ENCODE measurements around the gene LRG1.

The LRG1 gene

DNA sequence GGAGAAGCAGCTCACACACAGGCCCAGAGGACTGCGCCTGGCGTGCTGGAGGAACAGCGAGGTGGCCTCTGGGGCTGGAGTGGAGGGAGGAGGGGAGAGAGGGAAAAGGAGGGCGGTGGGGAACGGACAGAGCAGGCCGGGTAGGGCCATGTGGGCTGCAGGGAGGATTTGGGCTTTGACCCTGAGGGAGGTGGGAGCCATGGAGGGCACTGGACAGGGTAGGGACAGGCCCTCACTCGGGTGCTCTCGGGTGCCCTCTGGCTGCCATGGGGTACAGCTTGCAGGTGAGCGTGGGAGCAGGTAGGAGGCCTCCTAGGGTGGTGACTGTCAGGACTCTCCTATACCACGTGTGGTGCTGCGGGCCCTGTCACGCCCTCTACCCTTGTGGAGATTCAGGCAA is 44.4 kb downstream of the LRG1 start:
- DNase-seq (ENCODE audit: low read depth, low spot score) = no peak

GRCh38 chr19:4494691-4495064 is 45.2 kb downstream of the LRG1 start:
- DNase-seq (ENCODE audit: low read depth, low spot score) = no peak

DNA sequence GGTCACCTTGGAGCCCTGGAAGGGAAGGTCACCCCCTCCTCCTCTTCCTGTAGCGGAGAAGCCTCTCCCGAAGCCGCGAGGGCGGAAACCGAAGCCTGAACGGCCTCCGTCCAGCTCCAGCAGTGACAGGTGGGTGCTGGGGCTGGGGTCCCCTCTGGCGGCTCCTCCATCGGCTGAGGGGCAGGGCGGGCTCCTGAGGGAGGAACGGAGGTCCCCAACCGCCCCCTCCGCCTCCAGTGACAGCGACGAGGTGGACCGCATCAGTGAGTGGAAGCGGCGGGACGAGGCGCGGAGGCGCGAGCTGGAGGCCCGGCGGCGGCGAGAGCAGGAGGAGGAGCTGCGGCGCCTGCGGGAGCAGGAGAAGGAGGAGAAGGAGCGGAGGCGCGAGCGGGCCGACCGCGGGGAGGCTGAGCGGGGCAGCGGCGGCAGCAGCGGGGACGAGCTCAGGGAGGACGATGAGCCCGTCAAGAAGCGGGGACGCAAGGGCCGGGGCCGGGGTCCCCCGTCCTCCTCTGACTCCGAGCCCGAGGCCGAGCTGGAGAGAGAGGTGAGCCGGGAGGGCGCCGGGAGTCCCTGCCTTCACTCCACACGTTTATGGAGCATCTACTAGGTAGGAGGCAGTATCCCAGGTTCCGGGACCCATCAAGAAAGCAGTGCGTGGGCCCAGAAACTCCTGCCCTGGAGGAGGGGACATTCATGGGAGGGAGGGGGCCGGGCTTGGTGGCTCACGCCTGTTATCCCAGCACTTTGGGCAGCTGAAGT is 45.7 kb downstream of the LRG1 start:
- no peak for DNase-seq (ENCODE audit: low read depth, low spot score)

DNA sequence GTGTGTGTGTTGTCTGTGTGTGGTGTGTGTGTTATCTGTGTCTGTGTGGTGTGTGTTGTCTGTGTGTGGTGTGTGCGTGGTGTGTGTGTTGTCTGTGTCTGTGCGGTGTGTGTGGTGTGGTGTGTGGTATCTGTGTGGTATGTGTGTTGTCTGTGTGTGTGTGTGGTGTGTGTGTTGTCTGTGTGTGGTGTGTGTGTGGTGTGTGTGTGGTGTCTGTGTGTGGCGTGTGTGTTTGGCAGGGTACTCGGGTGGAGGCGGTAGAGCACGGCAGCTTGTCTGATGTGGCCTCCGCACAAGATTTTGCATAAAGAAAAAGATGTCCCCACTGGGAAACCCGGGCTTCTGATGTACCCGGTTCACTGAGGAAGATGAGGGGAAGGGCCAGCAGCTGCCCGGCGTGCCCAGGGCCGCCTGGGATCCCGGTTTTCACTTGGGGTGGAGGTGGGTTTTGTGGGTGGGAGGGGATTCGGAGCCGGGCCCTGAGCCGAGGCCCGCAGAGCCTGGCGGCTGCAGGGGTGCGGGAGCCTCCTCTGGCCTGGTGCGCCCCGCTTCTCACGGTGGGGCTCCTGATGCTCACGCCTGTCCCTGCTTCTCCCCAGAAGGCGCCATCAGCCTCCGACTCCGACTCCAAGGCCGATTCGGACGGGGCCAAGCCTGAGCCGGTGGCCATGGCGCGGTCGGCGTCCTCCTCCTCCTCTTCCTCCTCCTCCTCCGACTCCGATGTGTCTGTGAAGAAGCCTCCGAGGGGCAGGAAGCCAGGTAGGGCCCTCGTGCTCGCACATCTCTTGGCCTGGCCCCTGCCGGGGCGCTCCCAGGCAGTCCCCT is 46.5 kb downstream of the LRG1 start:
- no peak for DNase-seq (ENCODE audit: low read depth, low spot score)

- no peak for DNase-seq (ENCODE audit: low read depth, low spot score)
Measured at GRCh38 chr19:4492337-4493103, 47.3 kb downstream of the LRG1 start.

- no peak for DNase-seq (ENCODE audit: low read depth, low spot score)
Measured at GRCh38 chr19:4491446-4491845, 48.4 kb downstream of the LRG1 start.

- no peak for DNase-seq (ENCODE audit: low read depth, low spot score)
Measured at GRCh38 chr19:4488496-4488895, 51.3 kb downstream of the LRG1 start.

- no peak for DNase-seq (ENCODE audit: low read depth, low spot score)
Measured at GRCh38 chr19:4487572-4487971, 52.3 kb downstream of the LRG1 start.

Data from iPS DF 19.7 (cell line).